Immature natural killer cell (primary cell): ENCODE data around the gene POLR2F. TPM values are rescaled to one million over a fixed set of nuclear protein-coding genes. Genes with fewer than 3 reads are reported as not detected.

Experiments
- DNase-seq, 3 donors: peaks; one replicate each; pipeline ENCODE4 v3.0.0; 2022; ENCODE audit warnings: mixed read lengths in 1 of 3
- H3K27ac Mint-ChIP-seq, 6 donors: one replicate each; pipeline ENCODE4 v1.8.0; 2020; ENCODE audit warnings: mixed read lengths in 6 of 6, mild to moderate bottlenecking in 5 of 6, inconsistent platforms in 4 of 6, moderate library complexity in 3 of 6
- H3K27me3 Mint-ChIP-seq, 3 donors: one replicate each; pipeline ENCODE4 v1.8.0; 2020 to 2021; ENCODE audit warnings: low read depth in 3 of 3, mild to moderate bottlenecking in 3 of 3, mixed read lengths in 3 of 3, moderate library complexity in 3 of 3, inconsistent platforms in 1 of 3
- H3K36me3 Mint-ChIP-seq, 3 donors: one replicate each; pipeline ENCODE4 v1.8.0; 2020; ENCODE audit warnings: mixed read lengths in 3 of 3, inconsistent platforms in 2 of 3, mild to moderate bottlenecking in 2 of 3
- H3K4me1 Mint-ChIP-seq, 2 donors: one replicate each; pipeline ENCODE4 v1.8.0; 2020; ENCODE audit warnings: inconsistent platforms in 2 of 2, mild to moderate bottlenecking in 2 of 2, mixed read lengths in 2 of 2, moderate library complexity in 1 of 2
- H3K4me3 Mint-ChIP-seq, 5 donors: one replicate each; pipeline ENCODE4 v1.8.0; 2020; ENCODE audit warnings: mild to moderate bottlenecking in 5 of 5, mixed read lengths in 5 of 5, inconsistent platforms in 3 of 5, moderate library complexity in 3 of 5
- H3K9me3 Mint-ChIP-seq, 6 donors: one replicate each; pipeline ENCODE4 v1.8.0; 2020; ENCODE audit warnings: mild to moderate bottlenecking in 6 of 6, mixed read lengths in 6 of 6, inconsistent platforms in 4 of 6, moderate library complexity in 3 of 6
- polyA plus RNA-seq, 3 donors: library from polyadenylated mRNA; unstranded; fragments of 300-500 nt; fragmentation: Illumina TruSeq; gene quantifications; one replicate each; pipeline ENCODE4 v1.2.3, GENCODE V29; 2021

POLR2F gene
- polyA plus RNA-seq, 3 donors from 2014 or later, result 181 to 275 (median 203) TPM

GRCh38 chr22:37916311-37916710 lies 37.2 kb upstream of the POLR2F start:
- Mint-ChIP-seq H3K36me3 (peaks cover 0 to 17% (median 4%) of the 10 kb centered on the region in 3 donors), H3K9me3 (no peaks in the 10 kb centered on the region), H3K27ac (no peak overlapping the region), H3K4me1 (peaks cover 6 to 7% of the 10 kb centered on the region in 2 donors), H3K27me3 (peaks cover 1 to 2% (median 2%) of the 10 kb centered on the region in 3 donors), H3K4me3 (no peak overlapping the region)
- no peak for DNase-seq

DNA sequence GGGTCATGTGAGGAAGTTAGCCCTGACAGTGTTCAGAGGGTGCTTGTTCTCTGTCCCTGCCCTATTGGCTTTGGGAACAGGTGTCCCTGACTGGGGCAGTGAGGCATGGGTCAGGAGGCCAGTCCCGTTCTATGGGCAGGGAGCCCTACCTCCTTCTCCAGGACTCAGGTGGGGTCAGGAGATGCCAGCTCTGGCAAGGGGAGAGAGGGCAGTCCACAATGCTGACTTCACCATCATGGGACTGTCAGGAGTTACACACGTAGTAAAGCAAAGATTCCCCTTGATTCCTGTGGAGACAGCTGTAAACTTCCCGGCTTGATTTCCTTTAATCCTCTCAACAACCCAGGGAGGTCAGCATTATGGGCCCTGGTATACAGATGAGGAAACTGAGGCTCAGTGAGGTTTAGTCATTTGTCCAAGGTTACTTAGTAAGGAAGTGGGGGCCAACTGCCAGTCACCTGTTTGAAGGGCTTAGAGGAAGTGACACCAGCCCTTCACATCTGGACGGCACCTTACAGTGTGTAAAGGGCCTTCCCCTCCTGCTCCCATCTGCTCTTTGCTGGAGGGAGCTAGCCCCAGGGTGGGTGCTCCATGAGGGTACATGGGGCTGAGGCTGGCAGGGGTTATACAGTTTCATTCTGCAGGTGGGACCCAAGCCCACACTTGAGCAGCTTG lies 35.5 kb upstream of the POLR2F start:
- Mint-ChIP-seq H3K4me1 (peaks cover 5 to 7% of the 10 kb centered on the region in 2 donors), H3K36me3 (peaks cover 0 to 17% (median 4%) of the 10 kb centered on the region in 3 donors), H3K4me3 (no peak overlapping the region), H3K9me3 (no peaks in the 10 kb centered on the region), H3K27me3 (peaks cover 0 to 2% (median 1%) of the 10 kb centered on the region in 3 donors), H3K27ac (no peak overlapping the region)
- no peak for DNase-seq

- no peak for DNase-seq
- no peak overlapping the region for H3K4me3 Mint-ChIP-seq
- H3K36me3 Mint-ChIP-seq, result peaks cover 0 to 15% (median 4%) of the 10 kb centered on the region in 3 donors
- H3K27ac Mint-ChIP-seq, result peak overlapping the region in 1 of 6 donors; percentile 48
- H3K4me1 Mint-ChIP-seq, result peaks cover 5 to 7% of the 10 kb centered on the region in 2 donors
- no peaks in the 10 kb centered on the region for H3K9me3 Mint-ChIP-seq
- H3K27me3 Mint-ChIP-seq, result peaks cover 0 to 4% (median 2%) of the 10 kb centered on the region in 3 donors
Measured at GRCh38 chr22:37918580-37919270, 34.8 kb upstream of the POLR2F start.

- no peaks in the 10 kb centered on the region for H3K9me3 Mint-ChIP-seq
- H3K4me1 Mint-ChIP-seq, result peaks cover 5 to 7% of the 10 kb centered on the region in 2 donors
- H3K27ac Mint-ChIP-seq, result peak overlapping the region; percentile 62 to 88 (median 72)
- H3K36me3 Mint-ChIP-seq, result peaks cover 0 to 18% (median 4%) of the 10 kb centered on the region in 3 donors
- H3K27me3 Mint-ChIP-seq, result peaks cover 0 to 4% (median 1%) of the 10 kb centered on the region in 3 donors
- H3K4me3 Mint-ChIP-seq, result peak overlapping the region in 4 of 5 donors; percentile 30 to 68 (median 50)
- DNase-seq, result no peak
Measured at GRCh38 chr22:37920126-37920525, 33.4 kb upstream of the POLR2F start.

- Mint-ChIP-seq H3K27me3 (peaks cover 0 to 4% (median 1%) of the 10 kb centered on the region in 3 donors), H3K9me3 (no peaks in the 10 kb centered on the region), H3K4me1 (peaks cover 5 to 7% of the 10 kb centered on the region in 2 donors), H3K36me3 (peaks cover 0 to 14% (median 4%) of the 10 kb centered on the region in 3 donors), H3K27ac (no peak overlapping the region), H3K4me3 (no peak overlapping the region)
- DNase-seq, result no peak
Measured at GRCh38 chr22:37922191-37922590, 31.3 kb upstream of the POLR2F start.

DNA sequence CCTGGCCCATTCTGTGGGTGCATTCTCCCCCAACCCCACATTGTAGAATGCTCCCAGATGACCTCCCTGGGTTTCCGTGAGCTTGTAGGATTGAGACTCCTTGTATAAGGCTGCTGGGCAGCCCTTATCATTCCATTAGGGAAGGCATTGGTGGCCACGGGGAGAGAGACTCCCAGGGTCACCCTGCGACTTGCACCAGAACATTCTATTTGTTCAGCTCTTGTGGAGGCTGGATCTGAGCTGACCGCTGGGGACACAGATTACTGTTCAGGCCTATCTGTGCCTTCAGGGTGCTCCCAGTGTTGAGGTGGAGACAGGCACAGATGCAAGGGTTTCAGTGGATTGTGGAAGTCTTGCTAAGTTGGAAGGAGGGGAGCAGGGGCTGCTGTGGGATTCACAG lies 29.6 kb upstream of the POLR2F start:
- Mint-ChIP-seq H3K4me3 (no peak overlapping the region), H3K27me3 (peaks cover 0 to 4% (median 1%) of the 10 kb centered on the region in 3 donors), H3K36me3 (peaks cover 4 to 14% (median 5%) of the 10 kb centered on the region in 3 donors)

DNA sequence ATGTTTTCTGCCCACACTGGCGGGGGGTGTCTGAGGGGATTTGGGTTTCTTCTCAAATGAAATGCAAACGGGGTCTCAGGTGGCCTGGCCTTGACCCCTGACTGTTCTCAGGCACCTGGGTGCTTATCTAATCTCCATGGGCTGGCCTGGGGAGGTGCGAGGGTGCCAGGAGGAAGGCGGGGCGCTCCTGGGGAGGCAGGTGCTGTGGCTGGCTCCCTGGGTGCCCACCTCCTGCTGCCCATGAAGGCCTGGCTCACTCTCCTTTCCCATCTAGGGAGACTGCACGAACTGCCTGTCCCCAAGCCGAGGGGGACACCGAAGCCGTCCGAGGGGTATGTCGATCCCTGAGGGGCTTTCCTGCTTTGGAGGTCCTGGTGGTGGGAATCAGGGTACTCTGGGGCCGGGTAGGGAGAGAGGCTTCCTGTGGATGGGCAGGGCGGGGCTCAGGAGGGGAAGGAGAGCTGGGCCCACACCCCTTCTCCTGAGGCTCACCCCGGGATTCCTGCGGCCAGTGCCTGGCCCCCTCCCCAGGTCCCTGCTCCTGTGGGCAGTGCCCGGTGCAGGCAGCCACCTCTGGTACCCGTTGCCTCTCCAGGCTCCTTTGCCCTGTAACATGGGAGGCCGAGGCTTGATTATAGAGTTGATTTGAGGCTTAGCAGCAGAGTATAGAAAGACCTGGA lies 29.0 kb upstream of the POLR2F start:
- Mint-ChIP-seq H3K4me1 (peaks cover 7% of the 10 kb centered on the region in 2 donors), H3K9me3 (no peaks in the 10 kb centered on the region), H3K27ac (no peak overlapping the region), H3K36me3 (peaks cover 4 to 16% (median 5%) of the 10 kb centered on the region in 3 donors), H3K27me3 (peaks cover 0 to 4% (median 3%) of the 10 kb centered on the region in 3 donors), H3K4me3 (no peak overlapping the region)
- no peak for DNase-seq

More for the DNA sequence above, 29.6 kb upstream of the POLR2F start:
- Mint-ChIP-seq H3K27ac (no peak overlapping the region), H3K4me1 (peaks cover 5 to 7% of the 10 kb centered on the region in 2 donors), H3K9me3 (no peaks in the 10 kb centered on the region)
- no peak for DNase-seq

DNA sequence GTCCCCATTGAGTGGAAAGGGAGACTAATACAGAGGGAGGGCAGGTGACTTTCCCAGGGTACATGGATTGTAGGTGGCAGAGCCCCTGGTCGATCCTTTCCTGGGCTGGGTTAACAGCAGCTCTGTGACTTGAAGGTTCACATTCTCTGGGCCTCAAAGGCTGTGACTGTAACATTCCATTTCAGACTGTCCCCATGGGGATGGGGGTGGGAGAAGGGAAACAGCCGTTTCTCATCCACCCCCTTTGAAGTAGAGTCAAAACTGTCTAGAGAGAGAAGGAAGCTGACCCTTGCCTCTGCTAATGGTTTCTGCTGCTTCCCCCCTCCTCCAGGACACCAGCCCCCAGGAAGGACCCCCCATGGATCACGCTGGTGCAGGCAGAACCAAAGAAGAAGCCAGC lies 28.2 kb upstream of the POLR2F start:
- H3K4me1 Mint-ChIP-seq, result peaks cover under 1 to 2% of the 10 kb centered on the region in 2 donors

DNA sequence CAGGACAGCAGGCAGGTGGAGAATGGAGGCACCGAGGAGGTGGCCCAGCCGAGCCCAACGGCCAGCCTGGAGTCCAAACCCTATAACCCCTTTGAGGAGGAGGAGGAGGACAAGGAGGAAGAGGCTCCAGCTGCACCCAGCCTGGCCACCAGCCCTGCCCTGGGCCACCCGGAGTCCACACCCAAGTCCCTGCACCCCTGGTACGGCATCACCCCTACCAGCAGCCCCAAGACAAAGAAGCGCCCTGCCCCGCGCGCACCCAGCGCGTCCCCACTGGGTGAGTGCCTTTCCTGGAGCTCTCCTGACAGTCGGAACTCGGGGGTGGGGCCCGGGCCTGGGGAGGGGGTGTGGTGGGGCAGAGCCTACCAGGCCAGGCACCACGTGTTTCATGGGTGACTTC lies 27.7 kb upstream of the POLR2F start:
- DNase-seq, result no peak
- Mint-ChIP-seq H3K9me3 (no peaks in the 10 kb centered on the region), H3K36me3 (peaks cover 0 to 12% (median 5%) of the 10 kb centered on the region in 3 donors), H3K4me1 (peaks cover 0 to 2% of the 10 kb centered on the region in 2 donors), H3K27ac (no peak overlapping the region), H3K4me3 (no peak overlapping the region), H3K27me3 (peaks cover 0 to 4% (median 2%) of the 10 kb centered on the region in 3 donors)

More for the DNA sequence above, 28.2 kb upstream of the POLR2F start:
- H3K27ac Mint-ChIP-seq, result peak overlapping the region in 1 of 6 donors; percentile 50
- H3K4me3 Mint-ChIP-seq, result no peak overlapping the region
- H3K36me3 Mint-ChIP-seq, result peaks cover 0 to 12% (median 5%) of the 10 kb centered on the region in 3 donors
- DNase-seq, result no peak
- no peaks in the 10 kb centered on the region for H3K9me3 Mint-ChIP-seq
- H3K27me3 Mint-ChIP-seq, result peaks cover 0 to 3% (median 2%) of the 10 kb centered on the region in 3 donors

DNA sequence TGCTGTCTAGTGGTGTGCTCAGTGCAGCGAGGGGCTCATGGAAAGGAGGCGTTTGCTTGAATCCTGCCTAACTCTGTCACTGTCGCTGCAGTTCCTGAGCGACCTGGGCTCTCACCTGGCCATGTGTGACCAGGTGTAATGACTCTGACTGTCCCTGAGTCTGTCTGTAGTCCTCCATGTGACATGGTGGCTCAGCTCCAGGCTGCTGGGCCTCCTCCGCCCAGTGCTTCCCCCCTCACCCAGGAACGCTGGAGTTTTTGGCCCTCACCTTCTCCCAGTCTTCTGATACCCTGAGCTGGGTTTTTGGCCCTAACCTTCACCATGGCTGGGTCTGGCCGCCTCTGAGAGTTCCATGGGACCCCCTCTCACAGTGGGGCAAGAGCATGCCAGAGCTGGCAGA lies 27.1 kb upstream of the POLR2F start:
- Mint-ChIP-seq H3K27ac (no peak overlapping the region), H3K4me3 (no peak overlapping the region), H3K36me3 (peaks cover 0 to 12% (median 5%) of the 10 kb centered on the region in 3 donors), H3K27me3 (peaks cover 0 to 4% (median 2%) of the 10 kb centered on the region in 3 donors), H3K9me3 (no peaks in the 10 kb centered on the region), H3K4me1 (peaks cover 0 to 2% of the 10 kb centered on the region in 2 donors)
- DNase-seq, result no peak

- peaks cover 0 to 13% (median 6%) of the 10 kb centered on the region in 3 donors for H3K36me3 Mint-ChIP-seq
- no peak overlapping the region for H3K27ac Mint-ChIP-seq
- no peak for DNase-seq
- H3K4me1 Mint-ChIP-seq, result peaks cover 0 to 2% of the 10 kb centered on the region in 2 donors
- H3K4me3 Mint-ChIP-seq, result no peak overlapping the region
- peaks cover 0 to 4% (median 2%) of the 10 kb centered on the region in 3 donors for H3K27me3 Mint-ChIP-seq
- H3K9me3 Mint-ChIP-seq, result no peaks in the 10 kb centered on the region
Measured at GRCh38 chr22:37926771-37927636, 26.5 kb upstream of the POLR2F start.

DNA sequence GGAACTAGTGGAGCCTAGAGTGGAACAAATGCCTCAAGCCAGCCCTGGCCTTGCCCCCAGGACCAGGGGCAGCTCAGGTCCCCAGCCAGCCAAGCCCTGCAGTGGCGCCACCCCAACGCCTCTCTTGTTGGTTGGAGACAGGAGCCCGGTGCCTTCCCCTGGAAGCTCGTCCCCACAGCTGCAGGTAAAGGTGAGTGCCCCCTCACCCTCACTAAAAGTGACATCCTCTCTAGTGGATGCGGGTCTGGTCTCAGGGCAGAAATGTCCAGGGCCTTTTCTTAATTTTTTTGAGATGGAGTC lies 25.9 kb upstream of the POLR2F start:
- no peaks in the 10 kb centered on the region for H3K9me3 Mint-ChIP-seq
- H3K27me3 Mint-ChIP-seq, result peaks cover 0 to 4% (median 2%) of the 10 kb centered on the region in 3 donors
- DNase-seq, result no peak
- no peak overlapping the region for H3K4me3 Mint-ChIP-seq
- no peak overlapping the region for H3K27ac Mint-ChIP-seq
- H3K36me3 Mint-ChIP-seq, result peaks cover 0 to 15% (median 8%) of the 10 kb centered on the region in 3 donors
- peaks cover 0 to 2% of the 10 kb centered on the region in 2 donors for H3K4me1 Mint-ChIP-seq

GRCh38 chr22:37929390-37929789 lies 24.1 kb upstream of the POLR2F start:
- no peak for DNase-seq
- H3K36me3 Mint-ChIP-seq, result peaks cover 0 to 9% (median 8%) of the 10 kb centered on the region in 3 donors
- peaks cover 8 to 10% of the 10 kb centered on the region in 2 donors for H3K4me1 Mint-ChIP-seq
- no peak overlapping the region for H3K4me3 Mint-ChIP-seq
- H3K27me3 Mint-ChIP-seq, result peaks cover 0 to 3% (median 0%) of the 10 kb centered on the region in 3 donors
- H3K27ac Mint-ChIP-seq, result no peak overlapping the region
- H3K9me3 Mint-ChIP-seq, result no peaks in the 10 kb centered on the region
